Skeletal muscle tissue (tissue), 5 donors: ENCODE measurements around the gene OR8I2. TPM values are rescaled to one million over a fixed set of nuclear protein-coding genes. Genes with fewer than 3 reads are reported as not detected.
"Not testable (repeated sequence)": the region's sequence is repeated elsewhere in the genome, so short reads cannot be mapped to it uniquely, and the experiment has no call there.

Experiments used
- H3K27ac ChIP-seq: one replicate; pipeline ENCODE4 v1.7.0; 2013; ENCODE audit warnings: mild to moderate bottlenecking, low read depth, low read length, inconsistent platforms
- H3K27me3 ChIP-seq, 3 donors: one replicate each; pipeline ENCODE4 v1.7.0; 2013; ENCODE audit warnings: low read length in 3 of 3; ENCODE audit not compliant: control insufficient read depth in 3 of 3, insufficient read depth in 3 of 3
- H3K36me3 ChIP-seq, 3 donors: one replicate each; pipeline ENCODE4 v1.7.0; 2013; ENCODE audit warnings: low read length in 3 of 3; ENCODE audit not compliant: control insufficient read depth in 3 of 3, insufficient read depth in 3 of 3
- H3K4me1 ChIP-seq, 3 donors: one replicate each; pipeline ENCODE4 v1.7.0; 2013; ENCODE audit warnings: low read length in 3 of 3, mild to moderate bottlenecking in 3 of 3; ENCODE audit not compliant: control insufficient read depth in 3 of 3, insufficient read depth in 3 of 3
- H3K4me3 ChIP-seq, 3 donors: one replicate each; pipeline ENCODE4 v1.7.0; 2013; ENCODE audit warnings: low read length in 3 of 3
- H3K9ac ChIP-seq, 3 donors: one replicate each; pipeline ENCODE4 v1.7.0; 2013; ENCODE audit warnings: low read length in 3 of 3, mild to moderate bottlenecking in 3 of 3, moderate library complexity in 2 of 3, low read depth in 1 of 3
- H3K9me3 ChIP-seq, 3 donors: one replicate each; pipeline ENCODE4 v1.7.0; 2013; ENCODE audit warnings: low read length in 3 of 3; ENCODE audit not compliant: control insufficient read depth in 3 of 3
- small RNA-seq: library from RNA; depleted of rRNA; stranded (forward); fragments of <200 nt; gene quantifications from one replicate; pipeline ENCODE3, GENCODE V24; 2014
- total RNA-seq: library from RNA; depleted of rRNA; stranded (reverse); fragments of >200 nt; gene quantifications from one replicate; pipeline ENCODE4 v1.2.3, GENCODE V29; 2014
- donor health status: Osteomylitis.

The OR8I2 gene
- total RNA-seq, 1 donor from 2014 or later = not detected

DNA sequence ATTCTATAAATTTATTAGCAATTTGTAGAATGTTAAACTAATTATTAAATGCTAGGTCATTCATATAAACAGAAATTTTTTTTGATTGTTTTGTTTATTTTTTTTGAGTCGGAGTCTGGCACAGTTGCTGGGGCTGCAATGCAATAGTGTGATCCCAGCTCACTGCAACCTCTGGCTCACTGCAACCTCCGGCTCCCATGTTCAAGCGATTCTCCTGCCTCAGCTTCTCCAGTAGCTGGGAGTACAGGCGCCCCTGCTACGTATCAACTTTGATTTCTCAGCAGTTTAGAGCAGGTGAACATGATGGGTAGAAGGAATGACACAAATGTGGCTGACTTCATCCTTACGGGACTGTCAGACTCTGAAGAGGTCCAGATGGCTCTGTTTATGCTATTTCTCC is 29.0 kb downstream of the OR8I2 start, which contains the start of gene OR8H3:
TSS of gene OR8H3 (plus strand) at position 301 of the 400 bp plus-strand sequence. CDS start at position 301, 0 bp downstream.
- no peaks in the 10 kb centered on the region for H3K9me3 ChIP-seq
- H3K4me3 ChIP-seq = no peak within 1 kb of the TSS
- H3K36me3 ChIP-seq = no peaks in the 10 kb centered on the region
- H3K27me3 ChIP-seq = no peaks in the 10 kb centered on the region
- no peaks in the 10 kb centered on the region for H3K4me1 ChIP-seq
- H3K27ac ChIP-seq = no peak within 1 kb of the TSS
- no peak within 1 kb of the TSS for H3K9ac ChIP-seq

DNA sequence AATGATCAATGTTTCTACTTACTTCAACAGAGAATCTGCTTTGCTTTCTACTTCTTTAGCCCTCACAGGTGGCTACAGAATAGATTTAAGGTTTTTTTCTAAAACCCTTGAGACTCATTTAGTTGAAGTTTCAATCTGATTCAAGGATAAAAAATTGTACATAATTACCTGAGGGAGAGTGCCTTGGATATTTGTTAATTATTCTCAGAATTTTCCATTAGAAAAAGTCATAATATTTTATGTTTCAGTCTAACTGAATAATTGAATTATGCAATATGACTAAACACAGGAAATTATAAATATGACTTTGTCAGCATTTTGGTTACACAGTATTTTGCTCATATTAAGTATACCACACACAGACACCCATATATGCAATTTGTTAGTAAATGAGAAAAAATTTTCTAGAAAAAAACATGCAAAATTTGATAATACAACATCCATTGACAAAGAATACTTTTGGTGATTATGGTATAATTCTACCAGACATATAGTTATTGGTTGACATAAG is 47.1 kb downstream of the OR8I2 start, which contains the start of gene OR8J3:
TSS of gene OR8J3 (minus strand) at position 51 of the 511 bp plus-strand sequence. CDS start 2,483 bp downstream, outside the sequence.
- no peaks in the 10 kb centered on the region for H3K36me3 ChIP-seq
- H3K4me3 ChIP-seq = no peak within 1 kb of the TSS
- no peaks in the 10 kb centered on the region for H3K9me3 ChIP-seq
- H3K27me3 ChIP-seq = no peaks in the 10 kb centered on the region
- H3K4me1 ChIP-seq = no peaks in the 10 kb centered on the region
- H3K9ac ChIP-seq = no peak within 1 kb of the TSS
- H3K27ac ChIP-seq = no peak within 1 kb of the TSS

DNA sequence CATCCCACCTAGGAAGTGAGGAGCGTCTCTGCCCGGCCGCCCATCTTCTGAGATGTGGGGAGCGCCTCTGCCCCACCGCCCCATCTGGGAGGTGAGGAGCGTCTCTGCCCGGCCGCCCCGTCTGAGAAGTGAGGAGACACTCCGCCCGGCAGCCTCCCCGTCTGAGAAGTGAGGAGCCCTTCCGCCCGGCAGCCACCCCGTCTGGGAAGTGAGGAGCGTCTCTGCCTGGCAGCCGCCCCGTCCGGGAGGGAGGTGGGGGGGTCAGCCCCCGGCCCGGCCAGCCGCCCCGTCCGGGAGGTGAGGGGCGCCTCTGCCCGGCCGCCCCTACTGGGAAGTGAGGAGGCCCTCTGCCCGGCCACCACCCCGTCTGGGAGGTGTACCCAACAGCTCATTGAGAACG is 50.6 kb downstream of the OR8I2 start:
- not testable (repeated sequence) for H3K9ac ChIP-seq, H3K36me3 ChIP-seq, H3K27me3 ChIP-seq, H3K27ac ChIP-seq, H3K4me1 ChIP-seq, H3K4me3 ChIP-seq, H3K9me3 ChIP-seq

Small RNAs within 50 kb of the gene (small RNA-seq; reads per million reads assigned to genes)
- gene OR8I4P = not detected

Other genes with a start within 250 kb of the OR8I2 start
- gene TRIM51, start 210.0 kb upstream of the OR8I2 start, total RNA-seq = not detected
- gene OR5W2, start 178.7 kb upstream of the OR8I2 start, total RNA-seq = not detected
- gene OR5I1, start 156.9 kb upstream of the OR8I2 start, total RNA-seq = not detected
- not detected for gene OR10AG1, start 123.4 kb upstream of the OR8I2 start, total RNA-seq
- gene OR5F1, start 98.7 kb upstream of the OR8I2 start, total RNA-seq = not detected
- gene OR5AS1, start 65.7 kb upstream of the OR8I2 start, total RNA-seq = not detected
- not detected for gene OR8H2, start 10.4 kb downstream of the OR8I2 start, total RNA-seq
- not detected for gene OR8H3, start 29.1 kb downstream of the OR8I2 start, total RNA-seq
- gene OR8J3, start 46.9 kb downstream of the OR8I2 start, total RNA-seq = not detected
- not detected for gene OR8K5, start 67.0 kb downstream of the OR8I2 start, total RNA-seq
- gene OR5J2, start 83.3 kb downstream of the OR8I2 start, total RNA-seq = not detected
- gene OR5T2, start 140.9 kb downstream of the OR8I2 start, total RNA-seq = not detected
- not detected for gene OR5T3, start 158.9 kb downstream of the OR8I2 start, total RNA-seq
- gene OR5T1, start 180.8 kb downstream of the OR8I2 start, total RNA-seq = not detected
- gene OR8H1, start 198.9 kb downstream of the OR8I2 start, total RNA-seq = not detected
- not detected for gene OR8K3, start 221.8 kb downstream of the OR8I2 start, total RNA-seq